HepG2 (cell line): ENCODE data around the gene SF3A2. TPM values are rescaled to one million over a fixed set of nuclear protein-coding genes. Genes with fewer than 3 reads are reported as not detected.

Experiments
- ATF1 ChIP-seq: IDR thresholded peaks from 2 replicates; pipeline ENCODE4 v1.6.1; 2016; ENCODE audit warnings: mild to moderate bottlenecking, control low read depth
- ATF6 ChIP-seq: sonication (generic); formaldehyde crosslinking; conservative IDR thresholded peaks from 2 replicates; pipeline ENCODE4 v1.4.0; 2020; ENCODE audit warnings: missing genetic modification reagents
- CREB3 ChIP-seq: sonication (generic); formaldehyde crosslinking; IDR thresholded peaks from 2 replicates; pipeline ENCODE4 v1.5.0; 2020; ENCODE audit warnings: missing genetic modification reagents
- DPF2 ChIP-seq: sonication (generic); formaldehyde crosslinking; IDR thresholded peaks from 2 replicates; pipeline ENCODE4 v1.4.0; 2020; ENCODE audit warnings: mild to moderate bottlenecking, low read depth, missing genetic modification reagents, borderline replicate concordance
- ESRRA ChIP-seq: sonication (generic); formaldehyde crosslinking; IDR thresholded peaks from 2 replicates; pipeline ENCODE4 v1.5.1; 2020; ENCODE audit warnings: mild to moderate bottlenecking, low read depth, missing genetic modification reagents
- HOXA5 ChIP-seq: sonication (generic); formaldehyde crosslinking; IDR thresholded peaks from 2 replicates; pipeline ENCODE4 v1.4.0; 2020; ENCODE audit warnings: missing genetic modification reagents
- LCORL ChIP-seq, 2 experiments: fragments of 450-650 bp in 1 of 2; sonication (generic) in 1 of 2; formaldehyde crosslinking in 1 of 2; IDR thresholded peaks; 2 replicates each; pipeline versions ENCODE4 v1.5.0 to v1.6.1; 2017 to 2020; ENCODE audit warnings: antibody characterized with exemption in 1 of 2, missing genetic modification reagents in 1 of 2
- MTA1 ChIP-seq: sonication (generic); formaldehyde crosslinking; IDR thresholded peaks from 2 replicates; pipeline ENCODE4 v1.4.0; 2020; ENCODE audit warnings: missing genetic modification reagents, mild to moderate bottlenecking, borderline replicate concordance
- NFYB ChIP-seq: sonication (generic); formaldehyde crosslinking; IDR thresholded peaks from 2 replicates; pipeline ENCODE4 v1.4.0; 2020; ENCODE audit warnings: missing genetic modification reagents
- NR2F1 ChIP-seq, 2 experiments: fragments of 450-650 bp in 1 of 2; formaldehyde crosslinking in 1 of 2; IDR thresholded peaks; 2 replicates each; pipeline versions ENCODE4 v1.5.0 to v1.6.1; 2016 to 2020; ENCODE audit warnings: mild to moderate bottlenecking in 1 of 2, missing compliant biosample characterization in 1 of 2, missing genetic modification reagents in 1 of 2, moderate library complexity in 1 of 2
- POLR2AphosphoS2 ChIP-seq: IDR thresholded peaks from 2 replicates; pipeline ENCODE4 v1.6.1; 2011; ENCODE audit warnings: low read depth, low read length, improper control_type of control experiment
- PRDM15 ChIP-seq: sonication (generic); formaldehyde crosslinking; IDR thresholded peaks from 2 replicates; pipeline ENCODE4 v1.4.0; 2020; ENCODE audit warnings: missing genetic modification reagents
- PREB ChIP-seq: sonication (generic); formaldehyde crosslinking; IDR thresholded peaks from 2 replicates; pipeline ENCODE4 v1.4.0; 2020; ENCODE audit warnings: missing genetic modification reagents
- RORA ChIP-seq: sonication (generic); formaldehyde crosslinking; IDR thresholded peaks from 2 replicates; pipeline ENCODE4 v1.5.0; 2020; ENCODE audit warnings: mild to moderate bottlenecking, missing genetic modification reagents, moderate library complexity
- SALL1 ChIP-seq: sonication (generic); formaldehyde crosslinking; IDR thresholded peaks from 2 replicates; pipeline ENCODE4 v1.8.0; 2022; ENCODE audit warnings: mild to moderate bottlenecking, missing genetic modification reagents
- SNAPC5 ChIP-seq: sonication (generic); formaldehyde crosslinking; IDR thresholded peaks from 2 replicates; pipeline ENCODE4 v1.8.1; 2023; ENCODE audit warnings: mild to moderate bottlenecking, missing genetic modification reagents, borderline replicate concordance
- ZFYVE20 ChIP-seq: sonication (generic); formaldehyde crosslinking; IDR thresholded peaks from 2 replicates; pipeline ENCODE4 v1.8.0; 2023; ENCODE audit warnings: low read depth, mild to moderate bottlenecking, moderate library complexity, missing genetic modification reagents, borderline replicate concordance
- ZNF121 ChIP-seq: sonication (generic); formaldehyde crosslinking; IDR thresholded peaks from 2 replicates; pipeline ENCODE4 v1.5.0; 2020; ENCODE audit warnings: mild to moderate bottlenecking, missing genetic modification reagents
- ZNF292 ChIP-seq: sonication (generic); formaldehyde crosslinking; IDR thresholded peaks from 2 replicates; pipeline ENCODE4 v1.8.1; 2022; ENCODE audit warnings: mild to moderate bottlenecking, low read depth, missing genetic modification reagents, borderline replicate concordance
- ZNF33A ChIP-seq: sonication (generic); formaldehyde crosslinking; IDR thresholded peaks from 2 replicates; pipeline ENCODE4 v1.5.1; 2020; ENCODE audit warnings: missing genetic modification reagents, mild to moderate bottlenecking, moderate library complexity, borderline replicate concordance
- polyA plus RNA-seq, 8 experiments: library from polyadenylated mRNA; depleted of rRNA in 3 of 8; stranded (reverse) in 7 of 8; unstranded in 1 of 8; fragments of >200 nt; fragmentation: Illumina TruSeq in 4 of 8; extraction: Trizol in 4 of 8; gene quantifications; 2 replicates each; pipeline versions ENCODE4 v1.2.1 to v1.2.3, GENCODE V29; 2011 to 2016; ENCODE audit warnings: low read depth in 4 of 8, missing spikeins in 1 of 8, mixed read lengths in 1 of 8; ENCODE audit not compliant: insufficient read depth in 1 of 8
- total RNA-seq, 5 experiments: library from RNA; depleted of rRNA; stranded (reverse); fragments of >200 nt; fragmentation: Illumina TruSeq; extraction: Trizol; gene quantifications; 2 replicates each; pipeline ENCODE4 v1.2.3, GENCODE V29; 2016; ENCODE audit warnings: low read depth in 1 of 5

SF3A2 gene
- total and polyA plus RNA-seq, 2 of the 13 experiments (the other 11 are each of a cell fraction or from before 2014, with no cell fraction given): 8.6 to 8.8 TPM

- TF ChIP-seq ZNF292 (CRISPR knock-in tag) (no peak), ATF6 (CRISPR knock-in tag) (no peak), RORA (no peak), MTA1 (0 out of 2 replicates have a peak, but pooled peaks have one; percentile 30), PREB (CRISPR knock-in tag) (no peak), SNAPC5 (CRISPR knock-in tag) (no peak), NR2F1 (CRISPR knock-in tag; IDR thresholded peaks at IDR 0.05) (no peak), CREB3 (no peak), ESRRA (CRISPR knock-in tag) (no peak), ATF1 (no peak), ZNF121 (CRISPR knock-in tag) (peak; percentile 24; the same call in 1 of the 2 replicates), DPF2 (CRISPR knock-in tag) (no peak), ZNF33A (CRISPR knock-in tag) (no peak), LCORL (IDR thresholded peaks at IDR 0.05) (no peak), LCORL (CRISPR knock-in tag; IDR thresholded peaks at IDR 0.05) (no peak), NFYB (no peak), SALL1 (no peak), ZFYVE20 (CRISPR knock-in tag) (no peak), POLR2AphosphoS2 (no peak), PRDM15 (CRISPR knock-in tag) (no peak), HOXA5 (no peak)
Measured at GRCh38 chr19:2191456-2192310, 44.9 kb upstream of the SF3A2 start (continued).
